Left lobe of liver (tissue), 2 donors: Measurements from ENCODE around the gene ERO1A. TPM values are rescaled to one million over a fixed set of nuclear protein-coding genes. Genes with fewer than 3 reads are reported as not detected.

Source experiments
- ATAC-seq: fragments of 200-7000 bp; cut with Tn5 transposase; one replicate; pipeline ENCODE4 v1.9.1; 2020; ENCODE audit warnings: mild to moderate bottlenecking, moderate library complexity
- DNase-seq: peaks from one replicate; pipeline ENCODE4 v3.0.0-alpha.2; 2020; ENCODE audit warnings: low spot score
- total RNA-seq: library from RNA; stranded (reverse); gene quantifications from one replicate; pipeline ENCODE4 v1.2.1, GENCODE V29; 2021
- donor health status: DM: no; HTN: no; CAD: no; lungs with moderate emphysema.
- donor health status: DM: no; HTN: yes; CAD: no.

The ERO1A gene
- total RNA-seq, 1 donor from 2014 or later: 40.5 TPM

DNA sequence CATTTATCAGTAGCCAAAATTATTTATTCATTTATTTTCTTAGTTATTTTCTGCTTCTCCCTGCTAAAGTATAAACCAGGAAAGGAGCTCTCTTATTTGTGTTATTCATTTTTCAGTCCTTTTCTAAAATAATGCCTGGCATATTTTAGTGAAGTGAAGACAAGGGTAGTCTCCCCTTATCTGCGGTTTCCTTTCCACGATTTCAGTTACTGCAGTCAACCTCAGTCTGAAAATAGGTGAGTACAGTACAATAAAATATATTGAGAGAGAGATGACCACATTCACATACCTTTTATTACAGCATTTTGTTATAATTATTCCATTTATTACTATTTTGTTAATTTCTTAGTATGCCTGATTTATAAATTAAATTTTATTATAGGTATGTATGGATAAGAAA is 85.2 kb downstream of the ERO1A start:
- DNase-seq (no peak), ATAC-seq (no peak)

DNA sequence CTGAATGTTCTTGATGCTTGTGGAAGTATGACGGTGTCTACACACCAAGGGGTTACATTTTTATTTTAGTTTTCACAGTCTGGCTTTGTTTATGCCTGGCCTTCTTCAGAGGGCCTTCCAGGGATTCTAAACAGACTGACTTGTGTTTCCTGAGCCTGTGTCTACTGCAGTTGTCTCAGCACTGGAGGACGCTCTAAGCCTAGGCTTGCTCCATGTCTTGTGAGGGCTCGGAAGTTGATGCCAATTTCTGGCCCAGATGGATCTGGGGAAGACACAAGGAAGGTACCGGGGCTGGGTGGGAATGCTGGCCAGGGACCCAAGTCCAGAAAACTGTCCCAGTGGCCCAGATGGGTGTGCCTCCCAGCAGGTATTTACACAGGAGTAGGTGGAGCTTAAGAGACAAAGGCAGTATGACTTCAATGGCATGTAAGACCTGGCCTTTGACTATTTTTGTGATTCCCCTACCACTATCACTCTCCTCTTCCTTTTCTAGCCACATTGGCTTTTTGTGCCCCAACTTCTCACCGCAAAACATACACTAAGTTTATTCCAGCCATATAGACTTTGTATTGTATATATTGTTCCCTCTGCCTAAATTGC is 85.8 kb downstream of the ERO1A start:
- ATAC-seq (no peak), DNase-seq (no peak)

- ATAC-seq: no peak
- DNase-seq: no peak
These were observed 88.3 kb downstream of the ERO1A start for GRCh38 chr14:52607061-52607460.

- no peak for DNase-seq
- no peak for ATAC-seq
These were observed 93.2 kb downstream of the ERO1A start for GRCh38 chr14:52602131-52602530.

GRCh38 chr14:52599974-52600373 is 95.4 kb downstream of the ERO1A start:
- DNase-seq (no peak), ATAC-seq (no peak)

GRCh38 chr14:52598568-52598967 is 96.8 kb downstream of the ERO1A start:
- no peak for ATAC-seq

DNA sequence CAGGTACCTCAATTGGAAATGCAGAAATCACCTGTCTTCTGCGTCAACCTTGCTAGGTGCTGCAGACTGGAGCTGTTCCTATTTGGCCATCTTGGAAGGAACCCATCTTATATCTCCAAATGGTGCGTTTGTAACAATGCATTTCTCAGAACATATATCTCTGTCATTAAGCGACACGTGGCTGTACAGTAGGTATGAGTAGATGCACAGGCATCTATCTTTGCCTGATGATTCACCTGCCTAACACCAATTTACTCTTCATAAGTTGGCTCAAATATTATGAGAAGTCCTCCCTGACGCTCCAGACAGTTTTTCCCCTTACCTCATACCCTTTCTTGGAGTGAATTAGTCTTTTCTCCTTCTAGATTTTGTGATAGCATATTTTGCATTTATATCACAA is 98.5 kb downstream of the ERO1A start:
- no peak for DNase-seq
- ATAC-seq: no peak

More at GRCh38 chr14:52598568-52598967, 96.8 kb downstream of the ERO1A start:
- DNase-seq: no peak

- DNase-seq (no peak), ATAC-seq (no peak)
These were observed 99.0 kb downstream of the ERO1A start for GRCh38 chr14:52596320-52596719.

DNA sequence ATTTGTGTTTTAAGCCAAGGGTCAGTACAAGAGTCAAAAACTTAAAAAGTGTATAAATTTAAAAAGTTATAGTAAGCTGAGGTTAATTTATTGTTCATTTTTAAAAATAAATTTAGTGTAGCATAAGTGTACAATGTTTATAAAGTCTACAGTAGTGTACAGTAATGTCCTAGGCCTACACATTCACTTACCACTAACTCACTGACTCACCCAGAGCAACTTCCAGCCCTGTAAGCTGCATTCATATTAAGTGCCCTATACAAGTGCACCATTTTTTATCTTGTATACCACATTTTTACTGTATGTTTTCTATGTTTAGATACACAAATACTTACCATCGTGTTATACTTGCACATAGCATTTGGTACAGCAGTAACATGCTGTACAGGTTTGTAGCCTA is 105.0 kb downstream of the ERO1A start:
- no peak for DNase-seq
- no peak for ATAC-seq

Other genes with a start within 250 kb of the ERO1A start
- gene TXNDC16, start 143.1 kb downstream of the ERO1A start, total RNA-seq: 2.9 TPM
- 0.23 TPM for gene GPR137C, start 142.7 kb downstream of the ERO1A start, total RNA-seq
- 34.7 TPM for gene PSMC6, start 11.6 kb upstream of the ERO1A start, total RNA-seq
- 11.5 TPM for gene STYX, start 34.6 kb upstream of the ERO1A start, total RNA-seq
- gene GNPNAT1, start 96.0 kb upstream of the ERO1A start, total RNA-seq: 36.7 TPM